ENCODE data around the gene APOBEC3A. TPM values are rescaled to one million over a fixed set of nuclear protein-coding genes. Genes with fewer than 3 reads are reported as not detected.
"Not testable (repeated sequence)": the region's sequence is repeated elsewhere in the genome, so short reads cannot be mapped to it uniquely, and the experiment has no call there.

Gene APOBEC3A
- total RNA-seq, 4 donors from 2014 or later = 2.7 to 3.0 TPM; not detected in 2

GRCh38 chr22:38955926-38956325, 1.5 kb upstream of the APOBEC3A start:
- no peak overlapping the region for H3K4me3 ChIP-seq
- TF ChIP-seq POLR2A (IDR thresholded peaks at IDR 0.05) (no peak), POLR2AphosphoS5 (IDR thresholded peaks at IDR 0.05) (no peak), CTCF (IDR thresholded peaks at IDR 0.05) (no peak), EP300 (IDR thresholded peaks at IDR 0.05; ENCODE audit: low read depth) (no peak)
- no peaks in the 10 kb centered on the region for H3K27me3 ChIP-seq
- WGBS, 2 donors (ENCODE audit: low coverage in 1 of 2) = 80 to 100% methylated on average over 1 to 3 of the region's 3 CpGs
- H3K36me3 ChIP-seq = no peaks in the 10 kb centered on the region
- intact Hi-C loops (cut with DNase I; ENCODE audit: low total_unique reads) (no loop called here), in situ Hi-C loops (cut with MboI; ENCODE audit: low pct_ligation_motif_present in 1 of 4, low pct_unique_long_range_greater_than_20kb in 1 of 4, low sequenced_read_pairs in 3 of 4) (no loop called here)
- H3K9me3 ChIP-seq = no peaks in the 10 kb centered on the region
- no peak overlapping the region for H3K27ac ChIP-seq
- peaks cover 3 to 37% (median 20%) of the 10 kb centered on the region in 4 donors for H3K4me1 ChIP-seq
- no peak for DNase-seq

DNA sequence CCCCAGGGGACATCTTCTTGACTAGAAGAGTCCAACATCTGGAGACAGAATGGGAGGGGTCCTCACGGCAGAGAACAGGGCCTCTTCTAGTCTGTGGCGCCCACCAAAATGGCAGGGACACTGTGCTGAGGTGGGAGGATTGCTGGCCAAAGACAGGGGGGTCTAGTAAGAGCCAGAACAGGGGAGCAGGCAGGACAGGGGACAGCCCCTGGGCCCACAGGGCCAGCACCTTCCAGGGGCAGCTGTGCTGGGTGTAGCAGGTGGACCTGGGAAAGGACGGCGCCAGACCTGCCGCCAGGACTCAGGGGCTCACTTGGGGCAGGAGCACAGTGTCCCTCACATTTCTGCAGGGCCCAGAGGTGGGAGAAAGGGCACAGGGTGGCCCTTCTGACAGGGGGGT, 858 bp upstream of the APOBEC3A start:
- 70% methylated on average over 5 of the region's 5 CpGs; no CpG with 5 or more reads in 1 of the 2 donors for WGBS, 2 donors (ENCODE audit: low coverage in 1 of 2)
- in situ Hi-C loops (cut with MboI; ENCODE audit: low pct_ligation_motif_present in 1 of 4, low pct_unique_long_range_greater_than_20kb in 1 of 4, low sequenced_read_pairs in 3 of 4) (no loop called here), intact Hi-C loops (cut with DNase I; ENCODE audit: low total_unique reads) (no loop called here)
- H3K4me3 ChIP-seq = no peak overlapping the region
- no peaks in the 10 kb centered on the region for H3K36me3 ChIP-seq
- no peaks in the 10 kb centered on the region for H3K9me3 ChIP-seq
- DNase-seq = no peak
- TF ChIP-seq CTCF (IDR thresholded peaks at IDR 0.05) (no peak), POLR2AphosphoS5 (IDR thresholded peaks at IDR 0.05) (no peak), POLR2A (IDR thresholded peaks at IDR 0.05) (no peak), EP300 (IDR thresholded peaks at IDR 0.05; ENCODE audit: low read depth) (no peak)
- H3K27me3 ChIP-seq = no peaks in the 10 kb centered on the region
- H3K4me1 ChIP-seq = peaks cover 3 to 35% (median 20%) of the 10 kb centered on the region in 4 donors
- H3K27ac ChIP-seq = no peak overlapping the region

- Histone ChIP-seq H3K36me3 (no peaks in the 10 kb centered on the region), H3K4me1 (peaks cover 0 to 27% (median 16%) of the 10 kb centered on the region in 4 donors), H3K4me3 (no peak overlapping the region), H3K9me3 (no peaks in the 10 kb centered on the region), H3K27me3 (no peaks in the 10 kb centered on the region), H3K27ac (no peak overlapping the region)
- intact Hi-C loops (cut with DNase I; ENCODE audit: low total_unique reads) (no loop called here), in situ Hi-C loops (cut with MboI; ENCODE audit: low pct_ligation_motif_present in 1 of 4, low pct_unique_long_range_greater_than_20kb in 1 of 4, low sequenced_read_pairs in 3 of 4) (no loop called here)
- TF ChIP-seq CTCF (IDR thresholded peaks at IDR 0.05) (no peak), POLR2A (IDR thresholded peaks at IDR 0.05) (no peak), EP300 (IDR thresholded peaks at IDR 0.05; ENCODE audit: low read depth) (no peak), POLR2AphosphoS5 (IDR thresholded peaks at IDR 0.05) (no peak)
- DNase-seq = no peak
- 78 to 94% methylated on average over 2 to 6 of the region's 6 CpGs for WGBS, 2 donors (ENCODE audit: low coverage in 1 of 2)
These were observed 620 bp downstream of the APOBEC3A start for GRCh38 chr22:38957808-38958650.

- H3K27ac ChIP-seq; H3K9me3 ChIP-seq; DNase-seq; H3K27me3 ChIP-seq; intact Hi-C loops (cut with DNase I; ENCODE audit: low total_unique reads); in situ Hi-C loops (cut with MboI; ENCODE audit: low pct_ligation_motif_present in 1 of 4, low pct_unique_long_range_greater_than_20kb in 1 of 4, low sequenced_read_pairs in 3 of 4); H3K4me3 ChIP-seq; H3K36me3 ChIP-seq: not testable (repeated sequence)
- peaks cover 0 to 27% (median 15%) of the 10 kb centered on the region in 4 donors for H3K4me1 ChIP-seq
These were observed 1.2 kb downstream of the APOBEC3A start for GRCh38 chr22:38958651-38958943.

DNA sequence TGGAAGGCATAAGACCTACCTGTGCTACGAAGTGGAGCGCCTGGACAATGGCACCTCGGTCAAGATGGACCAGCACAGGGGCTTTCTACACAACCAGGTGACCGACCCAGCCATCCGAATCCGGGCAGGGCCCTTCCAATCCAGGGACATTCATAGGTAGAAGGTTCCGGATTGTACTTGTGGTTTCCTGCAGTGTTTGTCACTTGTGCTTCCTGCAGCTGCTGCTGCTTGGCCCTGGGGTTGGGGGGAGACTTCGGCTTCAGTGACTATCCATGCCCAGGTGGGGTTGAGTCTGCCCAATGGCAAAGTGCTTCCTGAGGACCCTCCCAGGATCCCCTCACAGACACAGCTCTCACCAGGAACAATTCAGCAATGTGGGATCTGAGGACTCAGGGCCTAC, 2.2 kb downstream of the APOBEC3A start:
- no peak for DNase-seq
- WGBS, 2 donors (ENCODE audit: low coverage in 1 of 2) = 93% methylated on average over 8 of the region's 8 CpGs; no CpG with 5 or more reads in 1 of the 2 donors
- Histone ChIP-seq H3K4me3 (no peak overlapping the region), H3K4me1 (peaks cover 0 to 24% (median 11%) of the 10 kb centered on the region in 4 donors), H3K27ac (no peak overlapping the region), H3K9me3 (no peaks in the 10 kb centered on the region), H3K36me3 (no peaks in the 10 kb centered on the region), H3K27me3 (no peaks in the 10 kb centered on the region)
- no peak for TF ChIP-seq POLR2A (IDR thresholded peaks at IDR 0.05)
- intact Hi-C loops (cut with DNase I; ENCODE audit: low total_unique reads) (no loop called here), in situ Hi-C loops (cut with MboI; ENCODE audit: low pct_ligation_motif_present in 1 of 4, low pct_unique_long_range_greater_than_20kb in 1 of 4, low sequenced_read_pairs in 3 of 4) (no loop called here)

GRCh38 chr22:38960673-38961072, 3.3 kb downstream of the APOBEC3A start:
- H3K27me3 ChIP-seq; in situ Hi-C loops (cut with MboI; ENCODE audit: low pct_ligation_motif_present in 1 of 4, low pct_unique_long_range_greater_than_20kb in 1 of 4, low sequenced_read_pairs in 3 of 4); DNase-seq; H3K27ac ChIP-seq; H3K4me3 ChIP-seq; H3K36me3 ChIP-seq; H3K9me3 ChIP-seq; intact Hi-C loops (cut with DNase I; ENCODE audit: low total_unique reads): not testable (repeated sequence)
- 94 to 100% methylated on average over 1 to 2 of the region's 4 CpGs for WGBS, 2 donors (ENCODE audit: low coverage in 1 of 2)
- peaks cover 0 to 30% (median 15%) of the 10 kb centered on the region in 4 donors for H3K4me1 ChIP-seq

- in situ Hi-C loops (cut with MboI; ENCODE audit: low pct_ligation_motif_present in 1 of 4, low pct_unique_long_range_greater_than_20kb in 1 of 4, low sequenced_read_pairs in 3 of 4); DNase-seq; intact Hi-C loops (cut with DNase I; ENCODE audit: low total_unique reads); H3K27me3 ChIP-seq; H3K9me3 ChIP-seq; H3K4me3 ChIP-seq; H3K36me3 ChIP-seq: not testable (repeated sequence)
- Histone ChIP-seq H3K27ac (peak overlapping the region in 3 of 4 donors; percentile 74 to 79 (median 78)), H3K4me1 (peaks cover 0 to 23% (median 10%) of the 10 kb centered on the region in 4 donors)
- 50% methylated on average over 3 of the region's 11 CpGs; no CpG with 5 or more reads in 1 of the 2 donors for WGBS, 2 donors (ENCODE audit: low coverage in 1 of 2)
These were observed 5.9 kb downstream of the APOBEC3A start for GRCh38 chr22:38963291-38963738.
